GM18508 (cell line): ENCODE measurements around the gene ECHDC3.

ENCODE experiments used
- ATAC-seq: cut with Tn5 transposase; IDR thresholded peaks from one replicate; pipeline ENCODE4 v1.9.1; 2021; ENCODE audit warnings: moderate number of reproducible peaks; ENCODE audit not compliant: insufficient read depth, unreplicated experiment

ECHDC3 gene

GRCh38 chr10:11775412-11775811 lies 33.2 kb downstream of the ECHDC3 start:
- no peak for ATAC-seq

GRCh38 chr10:11776080-11776479 lies 33.9 kb downstream of the ECHDC3 start:
- ATAC-seq = no peak

DNA sequence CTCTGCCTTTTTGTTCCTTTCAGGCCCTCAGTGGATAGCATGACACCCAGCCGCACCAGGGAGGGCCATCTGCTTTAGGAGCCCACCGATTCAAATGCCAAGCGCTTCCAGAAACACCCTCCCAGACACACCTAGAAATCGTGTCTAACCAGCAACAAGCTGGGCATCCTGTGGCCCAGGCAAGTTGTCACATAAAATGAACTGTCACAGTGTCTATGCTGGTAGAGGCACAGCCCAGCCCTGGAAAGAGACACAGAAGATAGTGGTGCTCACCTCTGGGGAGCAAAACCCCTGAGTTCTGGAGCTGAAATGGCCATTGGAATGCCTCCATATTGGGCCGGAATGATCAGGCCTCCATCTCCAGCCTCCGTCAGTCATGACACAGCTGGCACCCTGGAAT lies 38.9 kb downstream of the ECHDC3 start:
- ATAC-seq = no peak

GRCh38 chr10:11782793-11783557 lies 40.8 kb downstream of the ECHDC3 start:
- ATAC-seq = no peak

DNA sequence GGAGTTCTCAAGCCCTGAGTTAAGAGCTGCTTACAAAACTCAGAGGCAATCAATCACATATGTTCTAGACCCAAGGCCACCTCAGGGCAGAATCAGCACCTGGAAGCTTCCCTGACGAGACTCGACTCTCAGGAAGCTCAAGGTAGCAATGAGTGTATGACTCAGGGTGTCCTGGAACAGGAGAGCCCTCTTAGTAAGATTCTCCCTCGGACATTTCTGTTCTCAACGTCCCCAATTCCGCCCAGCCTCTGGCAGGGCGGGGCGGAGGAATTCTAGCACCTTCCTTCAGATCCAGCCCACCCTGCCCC lies 41.3 kb downstream of the ECHDC3 start:
- no peak for ATAC-seq

- no peak for ATAC-seq
These were observed 45.2 kb downstream of the ECHDC3 start for GRCh38 chr10:11787374-11787773.

DNA sequence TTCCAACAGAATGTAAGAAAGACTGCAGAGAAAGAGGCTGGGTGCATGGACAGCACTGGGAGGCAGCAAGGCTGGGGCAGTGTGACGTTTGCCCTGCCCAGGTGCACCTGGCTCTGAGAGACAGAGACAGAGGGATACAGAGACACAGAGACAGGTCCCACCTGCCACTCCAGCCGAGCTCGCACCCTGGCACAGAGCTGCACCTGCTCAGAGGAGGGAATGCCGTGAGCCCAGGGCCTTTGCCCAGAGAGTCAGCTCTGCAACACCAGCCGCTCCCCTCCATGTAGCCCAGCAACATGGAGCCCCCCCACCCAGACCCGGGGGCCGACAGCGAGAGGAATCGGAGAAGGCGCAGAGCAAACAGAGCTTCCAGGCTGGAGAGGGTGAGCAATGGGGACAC lies 45.7 kb downstream of the ECHDC3 start:
- ATAC-seq = no peak

DNA sequence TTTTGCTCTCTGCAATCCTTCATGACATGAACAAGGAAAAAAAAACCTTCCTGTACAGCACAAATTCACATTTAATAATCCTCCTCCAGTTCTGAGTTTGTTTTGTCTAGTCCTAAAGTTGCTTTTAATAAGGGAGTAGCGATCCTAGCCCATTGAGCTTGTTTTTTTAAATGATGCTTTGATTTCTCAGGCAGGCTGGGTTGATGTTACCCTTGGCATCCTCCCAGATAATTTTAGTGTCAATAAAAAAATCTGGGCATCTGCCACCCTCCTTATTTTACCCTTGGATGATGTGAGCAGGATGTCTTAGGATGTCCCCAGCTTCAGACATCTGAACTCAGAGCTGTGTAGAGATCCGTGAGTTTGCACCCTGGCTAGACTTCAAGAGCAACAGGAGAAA lies 47.1 kb downstream of the ECHDC3 start:
- ATAC-seq = no peak

DNA sequence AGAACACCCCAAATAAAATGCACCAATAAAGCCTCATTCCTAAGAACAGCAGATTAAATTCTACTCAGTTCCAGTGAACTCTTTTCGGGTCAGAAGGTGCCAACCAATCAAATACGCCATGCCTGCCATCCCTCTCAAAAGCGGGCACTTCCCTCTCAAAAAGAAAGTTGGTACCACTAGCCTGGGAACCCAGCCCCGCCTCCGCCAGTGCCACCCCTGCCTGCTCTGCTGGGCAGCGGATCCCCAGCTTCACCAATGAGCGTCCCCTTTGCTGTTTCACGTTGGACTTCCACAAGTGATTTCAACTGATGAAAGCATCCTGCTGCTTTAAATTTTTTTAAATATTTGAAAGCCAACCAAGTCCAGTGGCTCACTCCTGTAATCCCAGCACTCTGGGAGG lies 47.8 kb downstream of the ECHDC3 start:
- ATAC-seq = no peak

- ATAC-seq = no peak
These were observed 51.7 kb downstream of the ECHDC3 start for GRCh38 chr10:11793762-11794479.

- no peak for ATAC-seq
These were observed 52.4 kb downstream of the ECHDC3 start for GRCh38 chr10:11794566-11794965.

- ATAC-seq = no peak
These were observed 53.1 kb downstream of the ECHDC3 start for GRCh38 chr10:11795101-11795920.

GRCh38 chr10:11796474-11796873 lies 54.3 kb downstream of the ECHDC3 start:
- ATAC-seq = no peak

DNA sequence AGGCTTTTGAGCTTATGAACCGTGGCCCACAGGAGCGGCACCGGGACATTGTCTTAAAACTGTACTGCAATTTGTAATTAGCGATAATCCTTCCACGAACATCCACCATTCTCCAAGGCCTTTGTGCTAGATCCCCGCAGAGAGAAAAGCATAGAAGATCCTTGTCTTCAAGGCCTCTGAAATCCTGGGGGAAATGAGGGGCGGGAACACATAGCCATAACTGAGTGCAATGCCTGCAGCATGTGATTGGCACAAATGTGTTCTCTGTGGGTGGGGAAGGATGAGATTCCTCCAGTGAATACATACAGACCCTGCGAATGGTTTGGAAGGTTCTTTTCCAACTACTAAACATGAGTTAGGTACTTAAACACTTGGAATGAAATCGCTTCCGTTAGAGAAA lies 55.1 kb downstream of the ECHDC3 start:
- no peak for ATAC-seq

DNA sequence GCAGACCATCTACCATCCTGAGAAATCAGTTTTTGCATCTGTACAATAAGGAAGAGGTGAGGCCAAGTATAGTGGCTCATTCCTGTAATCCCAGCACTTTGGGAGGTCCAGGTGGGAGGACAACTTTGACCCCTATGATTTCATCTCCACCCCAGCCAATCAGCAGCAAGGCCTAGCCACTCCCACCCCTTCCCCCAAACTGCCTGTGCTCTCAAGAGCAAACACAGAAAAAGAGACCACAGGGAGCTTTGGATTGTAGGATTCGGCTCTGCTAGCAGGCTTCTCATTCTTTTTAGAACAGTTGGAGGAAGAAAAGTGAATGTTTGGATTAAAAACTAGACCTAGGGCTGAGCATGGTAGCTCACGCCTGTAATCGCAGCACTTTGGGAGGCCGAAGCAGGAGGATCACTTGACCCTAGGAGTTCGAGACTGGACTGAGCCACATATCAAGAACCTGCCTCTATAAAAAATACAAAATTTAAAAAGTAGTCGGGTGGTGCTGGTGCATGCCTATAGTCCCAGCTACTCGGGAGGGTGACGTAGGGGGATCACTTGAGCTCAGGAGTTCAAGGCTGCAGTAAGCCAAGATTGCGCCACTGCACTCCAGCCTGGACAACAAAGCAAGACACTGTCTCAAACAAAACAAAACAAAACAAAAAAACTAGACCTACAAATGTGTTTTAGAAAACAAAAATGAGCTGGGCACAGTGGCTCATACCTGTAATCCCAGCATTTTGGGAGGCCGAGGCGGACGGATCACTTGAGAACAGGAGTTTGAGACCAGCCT lies 55.9 kb downstream of the ECHDC3 start:
- no peak for ATAC-seq

GRCh38 chr10:11798845-11799735 lies 56.9 kb downstream of the ECHDC3 start:
- no peak for ATAC-seq

GRCh38 chr10:11799736-11800080 lies 57.5 kb downstream of the ECHDC3 start:
- ATAC-seq = no peak

GRCh38 chr10:11804336-11804735 lies 62.2 kb downstream of the ECHDC3 start:
- ATAC-seq = no peak

GRCh38 chr10:11805792-11806191 lies 63.6 kb downstream of the ECHDC3 start:
- ATAC-seq = no peak

DNA sequence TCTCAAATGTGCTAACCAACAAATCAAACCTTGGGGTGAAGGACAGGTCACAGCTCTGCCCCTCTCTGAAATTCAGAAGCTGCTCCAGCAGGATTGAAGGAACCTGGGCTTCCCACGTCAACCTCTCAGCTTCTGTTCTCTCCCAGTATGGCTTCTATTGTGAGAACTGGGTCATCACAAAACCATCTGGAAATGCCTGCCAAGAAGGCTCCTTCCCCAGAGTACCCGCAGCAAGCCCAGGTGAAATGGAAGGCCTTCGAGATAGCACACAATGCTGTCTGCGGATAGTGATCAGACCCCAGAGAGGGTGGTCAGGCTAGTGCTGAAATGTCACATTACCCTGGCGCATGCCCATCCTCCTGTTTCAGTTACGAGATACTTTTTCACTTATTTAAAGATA lies 64.5 kb downstream of the ECHDC3 start:
- no peak for ATAC-seq
